Loucy (cell line): Measurements from ENCODE around the gene SERPINA5.

Source experiments
- CTCF ChIP-seq: fragments of 200-600 bp; sonication (generic); conservative IDR thresholded peaks from 2 replicates; pipeline ENCODE4 v1.5.1; 2014; ENCODE audit warnings: mild to moderate bottlenecking, antibody characterized with exemption, low read length
- EZH2phosphoT487 ChIP-seq: fragments of 200-600 bp; IDR thresholded peaks from 2 replicates; pipeline ENCODE4 v1.6.1; 2018; ENCODE audit warnings: antibody characterized with exemption, mild to moderate bottlenecking, moderate library complexity, borderline replicate concordance

GRCh38 chr14:94570440-94570839, 10.8 kb upstream of the SERPINA5 start:
- TF ChIP-seq CTCF (no peak), EZH2phosphoT487 (no peak)
